T-cell (primary cell): Measurements from ENCODE around the gene GPAM. TPM values are rescaled to one million over a fixed set of nuclear protein-coding genes. Genes with fewer than 3 reads are reported as not detected.

Experiments
- ATAC-seq, 4 experiments: fragments of 200-7000 bp in 3 of 4; fragments of 150-1000 bp in 1 of 4; cut with Tn5 transposase; replicated peaks in 1 of 4; 1 replicate in 3 of 4; 2 replicates in 1 of 4; pipeline ENCODE4 v1.10.0; 2021; ENCODE audit warnings: moderate library complexity in 3 of 4, mild to moderate bottlenecking in 2 of 4, moderate number of reproducible peaks in 1 of 4
- CTCF ChIA-PET, 2 donors: fragments of 300-600 bp; sonication (Branson Sonifier 250); formaldehyde crosslinking; loops; one replicate each; lab custom pipeline; 2022; ENCODE audit warnings: antibody characterized with exemption in 2 of 2; lab: Charles Lee
- POLR2A ChIA-PET, 2 donors: fragments of 300-600 bp; sonication (Branson Sonifier 250); formaldehyde crosslinking; loops; one replicate each; lab custom pipeline; 2022; ENCODE audit warnings: antibody characterized with exemption in 2 of 2; lab: Charles Lee
- DNase-seq, 35 experiments: peaks; one replicate each; pipeline versions ENCODE4 v3.0.0 to v3.0.0-alpha.2; 2013 to 2023
- H3K27ac ChIP-seq: one replicate; pipeline ENCODE4 v1.5.1; 2013; ENCODE audit warnings: low read length
- H3K27me3 ChIP-seq, 2 experiments: replicated peaks in 1 of 2; 1 replicate in 1 of 2; 2 replicates in 1 of 2; pipeline versions ENCODE4 v1.6.1 to v1.7.0; 2013; ENCODE audit warnings: low read length in 1 of 2, mixed read lengths in 1 of 2; ENCODE audit not compliant: control insufficient read depth in 2 of 2, insufficient read depth in 2 of 2; ENCODE audit errors: extremely low read depth in 1 of 2
- H3K36me3 ChIP-seq, 2 donors: 1 replicate in 1 of 2; 2 replicates in 1 of 2; pipeline versions ENCODE4 v1.6.1 to v1.7.0; 2013; ENCODE audit warnings: low read length in 1 of 2; ENCODE audit not compliant: control insufficient read depth in 2 of 2, insufficient read depth in 1 of 2; ENCODE audit errors: extremely low read depth in 1 of 2
- H3K4me1 ChIP-seq, 2 experiments: 1 replicate in 1 of 2; 2 replicates in 1 of 2; pipeline versions ENCODE4 v1.6.1 to v1.7.0; 2013; ENCODE audit warnings: low read length in 2 of 2, mixed read lengths in 1 of 2; ENCODE audit not compliant: insufficient read depth in 2 of 2, control insufficient read depth in 1 of 2; ENCODE audit errors: extremely low read depth in 1 of 2
- H3K4me3 ChIP-seq, 2 donors: 1 replicate in 1 of 2; 2 replicates in 1 of 2; pipeline versions ENCODE4 v1.5.1 to v1.7.0; 2013; ENCODE audit warnings: mild to moderate bottlenecking in 2 of 2, low read length in 1 of 2, moderate library complexity in 1 of 2; ENCODE audit not compliant: control insufficient read depth in 1 of 2; ENCODE audit errors: extremely low read depth in 1 of 2
- H3K9me3 ChIP-seq: 2 replicates; pipeline ENCODE4 v1.7.0; 2013
- H3K27ac Mint-ChIP-seq, 2 donors: one replicate each; pipeline ENCODE4 v1.8.0; 2020 to 2021; ENCODE audit warnings: mild to moderate bottlenecking in 2 of 2, mixed read lengths in 2 of 2
- H3K27me3 Mint-ChIP-seq, 2 donors: one replicate each; pipeline ENCODE4 v1.8.0; 2021 to 2022; ENCODE audit warnings: mixed read lengths in 2 of 2
- H3K36me3 Mint-ChIP-seq: one replicate; pipeline ENCODE4 v1.8.0; 2021; ENCODE audit warnings: mixed read lengths
- H3K4me1 Mint-ChIP-seq, 3 donors: one replicate each; pipeline ENCODE4 v1.8.0; 2020 to 2022; ENCODE audit warnings: mixed read lengths in 3 of 3, mild to moderate bottlenecking in 1 of 3
- H3K4me3 Mint-ChIP-seq, 3 donors: one replicate each; pipeline ENCODE4 v1.8.0; 2020 to 2022; ENCODE audit warnings: mild to moderate bottlenecking in 3 of 3, mixed read lengths in 3 of 3, moderate library complexity in 3 of 3
- H3K9me3 Mint-ChIP-seq, 3 donors: one replicate each; pipeline ENCODE4 v1.8.0; 2020 to 2022; ENCODE audit warnings: mixed read lengths in 3 of 3
- WGBS: methylation state at CpG from one replicate; pipeline ENCODE4 v1.1.5; 2013; ENCODE audit warnings: missing lambda C conversion rate; ENCODE audit not compliant: insufficient coverage; 5-methylcytosine and 5-hydroxymethylcytosine counted together
- total RNA-seq, 35 experiments: library from RNA in 6 of 35; stranded (reverse) in 6 of 35; fragments of 120-200 nt in 1 of 35; gene quantifications; one replicate each; pipeline versions ENCODE4 v1.2.1 to v1.2.4 and lab custom pipeline; 2013 to 2026

GPAM gene
- total RNA-seq, 5 donors from 2014 or later (not counting 1 experiment from before 2014, with no cell fraction given) = 4.4 to 8.6 (median 5.9) TPM

- Histone ChIP-seq H3K27ac (no peak overlapping the region), H3K4me3 (no peak overlapping the region), H3K4me1 (no peaks in the 10 kb centered on the region), H3K36me3 (no peaks in the 10 kb centered on the region), H3K9me3 (peaks cover 4% of the 10 kb centered on the region), H3K27me3 (no peaks in the 10 kb centered on the region)
- Mint-ChIP-seq H3K9me3 (no peaks in the 10 kb centered on the region), H3K27me3 (peaks cover 9 to 11% of the 10 kb centered on the region in 2 donors), H3K27ac (no peak overlapping the region), H3K4me3 (no peak overlapping the region), H3K36me3 (no peaks in the 10 kb centered on the region), H3K4me1 (no peaks in the 10 kb centered on the region)
- DNase-seq (no peak), ATAC-seq (no peak)
- WGBS = 78% methylated on average over 1 of the region's 4 CpGs
- CTCF ChIA-PET = interaction anchor here in 1 of 2 donors (0.7 kb wide), 1 partner anchor 9 kb away, joined by 3 read pairs; no protein-coding TSS in a partner anchor
- POLR2A ChIA-PET = no interaction called here
Observed at GRCh38 chr10:112191041-112191590, 7.6 kb upstream of the GPAM start.

- H3K9me3 Mint-ChIP-seq = peaks cover 0 to 9% (median 3%) of the 10 kb centered on the region in 3 donors
- POLR2A ChIA-PET = no interaction called here
- H3K4me3 Mint-ChIP-seq = no peak overlapping the region
- H3K9me3 ChIP-seq = peaks cover 4% of the 10 kb centered on the region
- H3K27ac Mint-ChIP-seq = no peak overlapping the region
- H3K4me1 ChIP-seq = no peaks in the 10 kb centered on the region
- 86% methylated on average over 3 of the region's 5 CpGs for WGBS
- H3K36me3 ChIP-seq = no peaks in the 10 kb centered on the region
- H3K27me3 ChIP-seq = no peaks in the 10 kb centered on the region
- CTCF ChIA-PET = no interaction called here
- no peak overlapping the region for H3K4me3 ChIP-seq
- H3K27ac ChIP-seq = no peak overlapping the region
- ATAC-seq = no peak
- H3K36me3 Mint-ChIP-seq = peaks cover 5% of the 10 kb centered on the region
- DNase-seq = no peak
- H3K27me3 Mint-ChIP-seq = peaks cover 9 to 11% of the 10 kb centered on the region in 2 donors
- peaks cover 3 to 6% (median 4%) of the 10 kb centered on the region in 3 donors for H3K4me1 Mint-ChIP-seq
Observed at GRCh38 chr10:112189465-112189864, 5.9 kb upstream of the GPAM start.

GRCh38 chr10:112187527-112187926, 4.0 kb upstream of the GPAM start:
- no peaks in the 10 kb centered on the region for H3K36me3 ChIP-seq
- ATAC-seq (no peak), DNase-seq (no peak)
- no peak overlapping the region for H3K27ac Mint-ChIP-seq
- peaks cover 20 to 22% (median 21%) of the 10 kb centered on the region in 3 donors for H3K4me1 Mint-ChIP-seq
- H3K9me3 Mint-ChIP-seq = peaks cover 0 to 9% (median 3%) of the 10 kb centered on the region in 3 donors
- H3K4me1 ChIP-seq = peaks cover 8 to 13% of the 10 kb centered on the region in 2 experiments
- no CpG with 5 or more reads among the region's 2 CpGs for WGBS
- no peak overlapping the region for H3K4me3 Mint-ChIP-seq
- CTCF ChIA-PET = no interaction called here
- POLR2A ChIA-PET = no interaction called here
- H3K9me3 ChIP-seq = peaks cover 4% of the 10 kb centered on the region
- peaks cover 7 to 9% of the 10 kb centered on the region in 2 donors for H3K27me3 Mint-ChIP-seq
- H3K4me3 ChIP-seq = no peak overlapping the region
- no peak overlapping the region for H3K27ac ChIP-seq
- no peaks in the 10 kb centered on the region for H3K27me3 ChIP-seq
- peaks cover 5% of the 10 kb centered on the region for H3K36me3 Mint-ChIP-seq

GRCh38 chr10:112185959-112186358, 2.4 kb upstream of the GPAM start:
- H3K4me1 Mint-ChIP-seq = peaks cover 24 to 27% (median 26%) of the 10 kb centered on the region in 3 donors
- DNase-seq = no peak
- H3K4me1 ChIP-seq = peaks cover 8 to 13% of the 10 kb centered on the region in 2 experiments
- H3K27me3 Mint-ChIP-seq = peaks cover 7 to 8% of the 10 kb centered on the region in 2 donors
- no peak for ATAC-seq
- H3K9me3 ChIP-seq = peaks cover 4% of the 10 kb centered on the region
- no CpG with 5 or more reads among the region's 1 CpG for WGBS
- H3K27ac Mint-ChIP-seq = no peak overlapping the region
- H3K36me3 ChIP-seq = peaks cover 0 to 3% of the 10 kb centered on the region in 2 donors
- H3K36me3 Mint-ChIP-seq = peaks cover 8% of the 10 kb centered on the region
- ChIA-PET POLR2A (interaction anchor here (0.6 to 0.7 kb wide), 2 partner anchors 149 to 1479 kb away, joined by 3 read pairs; no protein-coding TSS in a partner anchor), CTCF (interaction anchor here in 1 of 2 donors (0.6 kb wide), 1 partner anchor 285 kb away, joined by 3 read pairs; no protein-coding TSS in a partner anchor)
- H3K9me3 Mint-ChIP-seq = peaks cover 0 to 9% (median 3%) of the 10 kb centered on the region in 3 donors
- no peak overlapping the region for H3K4me3 ChIP-seq
- no peaks in the 10 kb centered on the region for H3K27me3 ChIP-seq
- no peak overlapping the region for H3K4me3 Mint-ChIP-seq
- no peak overlapping the region for H3K27ac ChIP-seq

- H3K4me1 Mint-ChIP-seq = peaks cover 26 to 35% (median 34%) of the 10 kb centered on the region in 3 donors
- ChIA-PET CTCF (no interaction called here), POLR2A (no interaction called here)
- H3K36me3 Mint-ChIP-seq = peaks cover 21% of the 10 kb centered on the region
- H3K4me3 Mint-ChIP-seq = peak overlapping the region; percentile 4 to 95 (median 91)
- H3K9me3 Mint-ChIP-seq = peaks cover 0 to 9% (median 3%) of the 10 kb centered on the region in 3 donors
- no peak overlapping the region for H3K27ac Mint-ChIP-seq
- Histone ChIP-seq H3K36me3 (peaks cover 0 to 18% of the 10 kb centered on the region in 2 donors), H3K27ac (no peak overlapping the region), H3K4me3 (no peak overlapping the region), H3K4me1 (peaks cover 8 to 13% of the 10 kb centered on the region in 2 experiments), H3K27me3 (no peaks in the 10 kb centered on the region), H3K9me3 (peaks cover 4% of the 10 kb centered on the region)
- peak in 1 of 35 experiments; percentile 2 for DNase-seq
- ATAC-seq = no peak
- 17% methylated on average over 1 of the region's 2 CpGs for WGBS
- peaks cover 2 to 4% of the 10 kb centered on the region in 2 donors for H3K27me3 Mint-ChIP-seq
Observed at GRCh38 chr10:112184379-112184778, 814 bp upstream of the GPAM start.

GRCh38 chr10:112184052-112184371, 447 bp upstream of the GPAM start:
- no peak for ATAC-seq
- Histone ChIP-seq H3K36me3 (peaks cover 0 to 18% of the 10 kb centered on the region in 2 donors), H3K27me3 (no peaks in the 10 kb centered on the region), H3K9me3 (peaks cover 4% of the 10 kb centered on the region), H3K4me3 (peak overlapping the region; percentile 90 to 98), H3K4me1 (peaks cover 8 to 13% of the 10 kb centered on the region in 2 experiments), H3K27ac (peak overlapping the region; percentile 73)
- ChIA-PET POLR2A (interaction anchor here in 1 of 2 donors (0.6 kb wide), 1 partner anchor 1617 kb away, joined by 3 read pairs; no protein-coding TSS in a partner anchor), CTCF (no interaction called here)
- Mint-ChIP-seq H3K36me3 (peaks cover 24% of the 10 kb centered on the region), H3K27ac (peak overlapping the region; percentile 83 to 88), H3K4me3 (peak overlapping the region; percentile 90 to 95 (median 91)), H3K9me3 (peaks cover 0 to 9% (median 3%) of the 10 kb centered on the region in 3 donors), H3K27me3 (peaks cover 0 to 2% of the 10 kb centered on the region in 2 donors), H3K4me1 (peaks cover 26 to 35% (median 35%) of the 10 kb centered on the region in 3 donors)
- WGBS = 6% methylated on average over 3 of the region's 5 CpGs
- DNase-seq = no peak
